ENCODE results near the gene TMEM259.
A peak's percentile ranks its signal among the peaks of the same experiment; 100 is the strongest.

The TMEM259 gene

DNA sequence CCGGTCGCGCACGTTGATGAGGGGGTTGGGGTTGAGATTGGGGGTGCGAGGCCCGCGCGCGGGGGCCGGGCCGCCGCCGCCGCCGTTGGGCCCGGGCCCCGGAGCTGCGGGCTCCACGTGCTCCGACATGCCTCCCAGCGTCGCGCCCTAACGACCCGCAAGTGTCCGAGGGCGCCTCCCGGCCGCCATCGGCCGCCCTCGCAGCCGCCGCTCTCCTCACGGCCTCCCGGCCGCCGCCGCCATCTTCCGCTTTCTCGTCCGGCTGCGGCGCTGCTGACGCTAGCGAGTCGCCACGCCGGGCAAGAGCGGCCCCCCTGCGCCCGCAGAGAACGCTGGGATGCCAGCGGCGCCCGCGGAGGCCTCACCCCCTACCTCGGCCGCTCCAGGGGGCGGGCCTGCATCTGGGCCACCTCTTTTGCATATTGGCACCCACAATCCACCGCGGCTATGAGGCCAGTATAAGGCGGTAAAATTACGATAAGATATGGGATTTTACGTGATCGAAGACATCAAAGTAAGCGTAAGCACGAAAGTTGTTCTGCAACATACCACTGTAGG lies at the start of gene TMEM259:
TMEM259 (minus strand) TSS at position 256 of the 558 bp plus-strand sequence; CDS start at position 129, 127 bp downstream.
- TF ChIP-seq EP300 (IDR thresholded peaks at IDR 0.05; ENCODE audit: borderline replicate concordance) = 0 out of 2 replicates have a peak, but pooled peaks have one; percentile 1
- TF ChIP-seq NFIC (IDR thresholded peaks at IDR 0.05) = no peak
- peak; percentile 49 for TF ChIP-seq TCF12 (IDR thresholded peaks at IDR 0.05; ENCODE audit: low read depth)
- TF ChIP-seq, protein P1, sequence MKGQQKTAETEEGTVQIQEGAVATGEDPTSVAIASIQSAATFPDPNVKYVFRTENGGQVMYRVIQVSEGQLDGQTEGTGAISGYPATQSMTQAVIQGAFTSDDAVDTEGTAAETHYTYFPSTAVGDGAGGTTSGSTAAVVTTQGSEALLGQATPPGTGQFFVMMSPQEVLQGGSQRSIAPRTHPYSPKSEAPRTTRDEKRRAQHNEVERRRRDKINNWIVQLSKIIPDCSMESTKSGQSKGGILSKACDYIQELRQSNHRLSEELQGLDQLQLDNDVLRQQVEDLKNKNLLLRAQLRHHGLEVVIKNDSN (IDR thresholded peaks at IDR 0.05) = no peak; the same call in 1 of the 2 replicates
- TF ChIP-seq CREB1 (IDR thresholded peaks at IDR 0.05; ENCODE audit: low read depth) = 0 out of 2 replicates have a peak, but pooled peaks have one; percentile 40
- TF ChIP-seq EGR1 (IDR thresholded peaks at IDR 0.05) = no peak
- peak; percentile 95 for TF ChIP-seq YY1 (IDR thresholded peaks at IDR 0.05; ENCODE audit: low read depth)
- TF ChIP-seq, protein P2, sequence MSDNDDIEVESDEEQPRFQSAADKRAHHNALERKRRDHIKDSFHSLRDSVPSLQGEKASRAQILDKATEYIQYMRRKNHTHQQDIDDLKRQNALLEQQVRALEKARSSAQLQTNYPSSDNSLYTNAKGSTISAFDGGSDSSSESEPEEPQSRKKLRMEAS (IDR thresholded peaks at IDR 0.05) = peak; percentile 36; the same call in 1 of the 2 replicates
- no peak for TF ChIP-seq CEBPB (IDR thresholded peaks at IDR 0.05)
- no peak for TF ChIP-seq TEAD4 (IDR thresholded peaks at IDR 0.05)
- TF ChIP-seq, protein P3, sequence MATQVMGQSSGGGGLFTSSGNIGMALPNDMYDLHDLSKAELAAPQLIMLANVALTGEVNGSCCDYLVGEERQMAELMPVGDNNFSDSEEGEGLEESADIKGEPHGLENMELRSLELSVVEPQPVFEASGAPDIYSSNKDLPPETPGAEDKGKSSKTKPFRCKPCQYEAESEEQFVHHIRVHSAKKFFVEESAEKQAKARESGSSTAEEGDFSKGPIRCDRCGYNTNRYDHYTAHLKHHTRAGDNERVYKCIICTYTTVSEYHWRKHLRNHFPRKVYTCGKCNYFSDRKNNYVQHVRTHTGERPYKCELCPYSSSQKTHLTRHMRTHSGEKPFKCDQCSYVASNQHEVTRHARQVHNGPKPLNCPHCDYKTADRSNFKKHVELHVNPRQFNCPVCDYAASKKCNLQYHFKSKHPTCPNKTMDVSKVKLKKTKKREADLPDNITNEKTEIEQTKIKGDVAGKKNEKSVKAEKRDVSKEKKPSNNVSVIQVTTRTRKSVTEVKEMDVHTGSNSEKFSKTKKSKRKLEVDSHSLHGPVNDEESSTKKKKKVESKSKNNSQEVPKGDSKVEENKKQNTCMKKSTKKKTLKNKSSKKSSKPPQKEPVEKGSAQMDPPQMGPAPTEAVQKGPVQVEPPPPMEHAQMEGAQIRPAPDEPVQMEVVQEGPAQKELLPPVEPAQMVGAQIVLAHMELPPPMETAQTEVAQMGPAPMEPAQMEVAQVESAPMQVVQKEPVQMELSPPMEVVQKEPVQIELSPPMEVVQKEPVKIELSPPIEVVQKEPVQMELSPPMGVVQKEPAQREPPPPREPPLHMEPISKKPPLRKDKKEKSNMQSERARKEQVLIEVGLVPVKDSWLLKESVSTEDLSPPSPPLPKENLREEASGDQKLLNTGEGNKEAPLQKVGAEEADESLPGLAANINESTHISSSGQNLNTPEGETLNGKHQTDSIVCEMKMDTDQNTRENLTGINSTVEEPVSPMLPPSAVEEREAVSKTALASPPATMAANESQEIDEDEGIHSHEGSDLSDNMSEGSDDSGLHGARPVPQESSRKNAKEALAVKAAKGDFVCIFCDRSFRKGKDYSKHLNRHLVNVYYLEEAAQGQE (IDR thresholded peaks at IDR 0.05; ENCODE audit: low read depth) = peak; percentile 18; the same call in 1 of the 2 replicates
- TF ChIP-seq RAD21 (IDR thresholded peaks at IDR 0.05; ENCODE audit: low read depth) = no peak
- TF ChIP-seq ZBTB7A (IDR thresholded peaks at IDR 0.05; ENCODE audit: low read depth) = no peak
- TF ChIP-seq TAF1 (IDR thresholded peaks at IDR 0.05; ENCODE audit: low read depth) = peak; percentile 96
- TF ChIP-seq FOXM1 (IDR thresholded peaks at IDR 0.05; ENCODE audit: borderline replicate concordance, low read depth) = no peak

DNA sequence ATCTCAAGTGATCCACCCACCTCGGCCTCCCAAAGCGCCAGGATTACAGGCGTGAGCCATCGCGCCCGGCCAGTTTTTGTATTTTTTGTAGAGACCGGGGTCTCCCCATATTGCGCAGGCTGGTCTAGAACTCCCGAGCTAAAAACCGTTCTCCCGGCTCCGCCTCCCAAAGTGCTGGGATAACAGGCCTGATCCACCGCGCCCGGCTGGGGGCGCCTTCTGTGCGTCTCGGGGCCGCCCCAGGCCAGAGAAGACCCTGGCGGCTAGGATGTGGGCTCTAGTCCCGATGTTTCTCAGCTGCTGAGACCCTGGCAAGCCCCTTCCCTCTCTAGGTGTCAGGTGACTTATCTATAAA lies 49.6 kb upstream of the TMEM259 start:
- TF ChIP-seq FOXM1 (IDR thresholded peaks at IDR 0.05; ENCODE audit: borderline replicate concordance, low read depth) (no peak), TEAD4 (IDR thresholded peaks at IDR 0.05) (no peak), CEBPB (IDR thresholded peaks at IDR 0.05) (no peak), EGR1 (IDR thresholded peaks at IDR 0.05) (no peak), CREB1 (IDR thresholded peaks at IDR 0.05; ENCODE audit: low read depth) (no peak), TCF12 (IDR thresholded peaks at IDR 0.05; ENCODE audit: low read depth) (no peak), NFIC (IDR thresholded peaks at IDR 0.05) (no peak), EP300 (IDR thresholded peaks at IDR 0.05; ENCODE audit: borderline replicate concordance) (no peak), ZBTB7A (IDR thresholded peaks at IDR 0.05; ENCODE audit: low read depth) (no peak; the same call in 1 of the 2 replicates), YY1 (IDR thresholded peaks at IDR 0.05; ENCODE audit: low read depth) (no peak), RAD21 (IDR thresholded peaks at IDR 0.05; ENCODE audit: low read depth) (no peak), TAF1 (IDR thresholded peaks at IDR 0.05; ENCODE audit: low read depth) (no peak)
- TF ChIP-seq, protein P3 (IDR thresholded peaks at IDR 0.05; ENCODE audit: low read depth) = no peak
- TF ChIP-seq, protein P1 (IDR thresholded peaks at IDR 0.05) = no peak
- TF ChIP-seq, protein P2 (IDR thresholded peaks at IDR 0.05) = no peak

DNA sequence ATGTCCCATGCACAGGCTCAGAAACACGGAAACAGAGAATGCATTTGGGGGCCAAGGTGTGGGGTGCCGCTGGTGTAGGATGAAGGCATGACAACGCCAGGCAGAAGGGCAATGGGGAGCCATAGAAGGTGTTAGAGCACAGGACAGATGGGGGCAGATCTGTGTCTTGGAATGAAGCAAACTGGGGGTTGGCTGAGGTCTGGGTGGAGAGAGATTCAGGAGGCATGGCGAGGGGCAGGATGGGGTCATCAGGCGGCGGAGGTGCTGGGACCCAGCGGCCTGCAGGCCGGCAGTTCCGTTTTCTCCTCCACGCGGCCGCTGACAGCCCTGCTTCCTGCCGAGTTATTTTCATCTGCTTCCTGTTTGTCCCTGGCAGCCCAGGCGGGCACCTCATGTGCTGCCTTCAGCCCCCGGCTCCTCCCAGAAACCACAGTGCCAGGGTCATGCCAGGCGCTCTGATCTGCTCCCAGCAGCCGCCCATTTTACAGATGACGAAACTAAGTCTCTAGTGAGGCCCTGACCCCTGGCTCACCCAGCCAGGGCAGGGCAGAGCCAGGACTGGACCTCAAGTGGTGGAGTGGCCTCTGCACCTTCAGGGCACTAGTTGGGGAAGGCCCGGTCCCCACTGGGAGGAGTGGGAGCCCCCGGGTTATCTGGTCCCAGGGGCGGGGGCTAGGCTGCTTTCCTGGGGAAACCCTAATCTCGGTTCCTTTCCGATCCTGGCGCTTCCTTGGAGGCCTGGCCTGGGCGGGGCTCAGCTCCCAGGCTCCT lies 48.3 kb upstream of the TMEM259 start:
- TF ChIP-seq EP300 (IDR thresholded peaks at IDR 0.05; ENCODE audit: borderline replicate concordance) (no peak), NFIC (IDR thresholded peaks at IDR 0.05) (no peak), YY1 (IDR thresholded peaks at IDR 0.05; ENCODE audit: low read depth) (no peak), TEAD4 (IDR thresholded peaks at IDR 0.05) (no peak), CEBPB (IDR thresholded peaks at IDR 0.05) (no peak)

DNA sequence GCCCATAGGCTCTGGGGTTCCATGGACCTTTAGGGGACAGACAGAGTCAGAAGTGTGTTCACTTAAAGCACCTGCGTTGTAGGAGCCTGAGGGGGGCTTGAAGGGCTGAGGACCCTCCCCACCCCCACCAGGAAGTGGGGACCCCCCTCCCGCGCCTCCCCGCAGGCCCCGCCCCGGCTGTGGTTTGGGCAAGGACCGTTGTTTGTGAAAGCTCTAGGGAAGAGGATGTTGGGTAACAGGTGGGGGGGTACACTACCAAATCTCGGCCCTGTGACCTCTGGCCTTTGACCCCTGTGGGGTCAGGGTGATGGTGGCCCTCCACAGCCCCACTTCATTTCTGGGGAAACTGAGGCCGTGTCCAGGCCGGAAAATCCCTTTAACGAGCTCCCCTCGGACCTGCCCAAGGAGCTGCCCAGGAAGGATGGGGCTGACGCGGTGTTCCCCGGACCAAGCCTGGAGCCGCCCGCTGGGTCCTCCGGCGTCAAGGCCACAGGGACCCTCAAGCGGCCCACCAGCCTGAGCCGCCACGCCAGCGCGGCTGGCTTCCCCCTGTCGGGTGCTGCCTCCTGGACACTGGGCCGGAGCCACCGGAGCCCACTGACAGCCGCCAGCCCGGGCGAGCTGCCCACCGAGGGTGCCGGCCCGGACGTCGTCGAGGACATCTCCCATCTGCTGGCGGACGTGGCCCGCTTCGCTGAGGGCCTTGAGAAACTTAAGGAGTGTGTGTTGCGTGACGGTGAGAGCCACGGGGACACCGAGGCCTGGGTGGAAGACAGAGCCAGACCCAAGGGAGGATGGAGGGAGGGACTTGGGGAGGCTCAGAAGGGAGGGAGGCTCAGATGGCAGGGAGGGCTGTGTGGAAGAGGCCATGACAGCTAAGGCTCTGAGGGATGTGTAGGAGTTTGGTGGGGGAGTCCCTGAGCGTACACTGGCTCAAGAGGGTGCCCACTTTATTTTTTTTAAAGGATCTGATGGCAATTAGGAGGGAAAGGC lies 47.4 kb upstream of the TMEM259 start:
- no peak for TF ChIP-seq ZBTB7A (IDR thresholded peaks at IDR 0.05; ENCODE audit: low read depth)
- no peak for TF ChIP-seq CEBPB (IDR thresholded peaks at IDR 0.05)
- TF ChIP-seq TCF12 (IDR thresholded peaks at IDR 0.05; ENCODE audit: low read depth) = no peak
- no peak for TF ChIP-seq TEAD4 (IDR thresholded peaks at IDR 0.05)
- TF ChIP-seq, protein P2 (IDR thresholded peaks at IDR 0.05) = no peak
- TF ChIP-seq EP300 (IDR thresholded peaks at IDR 0.05; ENCODE audit: borderline replicate concordance) = no peak
- TF ChIP-seq, protein P1 (IDR thresholded peaks at IDR 0.05) = no peak
- TF ChIP-seq NFIC (IDR thresholded peaks at IDR 0.05) = no peak
- TF ChIP-seq YY1 (IDR thresholded peaks at IDR 0.05; ENCODE audit: low read depth) = no peak
- TF ChIP-seq EGR1 (IDR thresholded peaks at IDR 0.05) = no peak
- TF ChIP-seq FOXM1 (IDR thresholded peaks at IDR 0.05; ENCODE audit: borderline replicate concordance, low read depth) = no peak
- TF ChIP-seq, protein P3 (IDR thresholded peaks at IDR 0.05; ENCODE audit: low read depth) = no peak
- TF ChIP-seq TAF1 (IDR thresholded peaks at IDR 0.05; ENCODE audit: low read depth) = no peak
- no peak for TF ChIP-seq RAD21 (IDR thresholded peaks at IDR 0.05; ENCODE audit: low read depth)
- TF ChIP-seq CREB1 (IDR thresholded peaks at IDR 0.05; ENCODE audit: low read depth) = no peak

Measured in Ishikawa (cell line).